HEK293 (cell line): ENCODE results near the gene TLCD3B.

Source experiments
- ATF2 ChIP-seq: fragments of 450-650 bp; formaldehyde crosslinking; IDR thresholded peaks from 2 replicates; pipeline ENCODE4 v1.5.1; 2016; ENCODE audit warnings: missing biosample characterization, missing genetic modification characterization, low read depth
- BCL11A ChIP-seq: fragments of 450-650 bp; formaldehyde crosslinking; IDR thresholded peaks from 2 replicates; pipeline ENCODE4 v1.5.1; 2016; ENCODE audit warnings: low read depth, missing biosample characterization, missing genetic modification characterization
- GLI4 ChIP-seq: fragments of 450-650 bp; formaldehyde crosslinking; IDR thresholded peaks from 2 replicates; pipeline ENCODE4 v1.5.1; 2016; ENCODE audit warnings: missing biosample characterization, missing genetic modification characterization
- GLIS2 ChIP-seq: fragments of 450-650 bp; formaldehyde crosslinking; IDR thresholded peaks from 2 replicates; pipeline ENCODE4 v1.5.1; 2016; ENCODE audit warnings: missing biosample characterization, missing genetic modification characterization
- HOXC10 ChIP-seq: sonication (generic); formaldehyde crosslinking; IDR thresholded peaks from 2 replicates; pipeline ENCODE4 v1.8.1; 2023; ENCODE audit warnings: mild to moderate bottlenecking, missing genetic modification reagents
- KLF17 ChIP-seq: fragments of 450-650 bp; formaldehyde crosslinking; IDR thresholded peaks from 2 replicates; pipeline ENCODE4 v1.5.1; 2016; ENCODE audit warnings: missing biosample characterization, missing genetic modification characterization
- OVOL3 ChIP-seq: fragments of 450-650 bp; formaldehyde crosslinking; IDR thresholded peaks from 2 replicates; pipeline ENCODE4 v1.5.1; 2016; ENCODE audit warnings: missing biosample characterization, missing genetic modification characterization
- PRDM1 ChIP-seq: fragments of 450-650 bp; formaldehyde crosslinking; IDR thresholded peaks from 2 replicates; pipeline ENCODE4; 2016; ENCODE audit warnings: missing biosample characterization, missing genetic modification characterization
- SETDB1 ChIP-seq: IDR thresholded peaks from one replicate; pipeline ENCODE4 v1.6.1; 2017; ENCODE audit warnings: mild to moderate bottlenecking, low read length, moderate library complexity, mixed read lengths; ENCODE audit not compliant: insufficient read length
- YY1 ChIP-seq: fragments of 450-650 bp; formaldehyde crosslinking; IDR thresholded peaks from 2 replicates; pipeline ENCODE4 v1.5.1; 2018; ENCODE audit warnings: missing biosample characterization, missing genetic modification characterization
- ZBTB21 ChIP-seq: fragments of 450-650 bp; formaldehyde crosslinking; IDR thresholded peaks from 2 replicates; pipeline ENCODE4 v1.5.1; 2017; ENCODE audit warnings: missing biosample characterization, missing genetic modification characterization
- ZBTB44 ChIP-seq: fragments of 450-650 bp; IDR thresholded peaks from 2 replicates; pipeline ENCODE4 v1.5.1; 2018; ENCODE audit warnings: missing biosample characterization, mild to moderate bottlenecking, missing genetic modification characterization
- ZBTB48 ChIP-seq: fragments of 450-650 bp; formaldehyde crosslinking; IDR thresholded peaks from 2 replicates; pipeline ENCODE4 v1.5.1; 2016; ENCODE audit warnings: missing biosample characterization, missing genetic modification characterization
- ZEB2 ChIP-seq: fragments of 450-650 bp; formaldehyde crosslinking; IDR thresholded peaks from 2 replicates; pipeline ENCODE4 v1.5.1; 2016; ENCODE audit warnings: missing biosample characterization, missing genetic modification characterization
- ZFP41 ChIP-seq: fragments of 450-650 bp; formaldehyde crosslinking; IDR thresholded peaks from 2 replicates; pipeline ENCODE4 v1.5.1; 2016; ENCODE audit warnings: missing biosample characterization, missing genetic modification characterization, borderline replicate concordance
- ZNF112 ChIP-seq: fragments of 450-650 bp; formaldehyde crosslinking; IDR thresholded peaks from 2 replicates; pipeline ENCODE4 v1.5.0; 2017; ENCODE audit warnings: missing biosample characterization, missing genetic modification characterization
- ZNF114 ChIP-seq: fragments of 450-650 bp; formaldehyde crosslinking; IDR thresholded peaks from 2 replicates; pipeline ENCODE4 v1.5.0; 2017; ENCODE audit warnings: missing biosample characterization, missing genetic modification characterization
- ZNF148 ChIP-seq: fragments of 450-650 bp; formaldehyde crosslinking; IDR thresholded peaks from 2 replicates; pipeline ENCODE4 v1.5.0; 2017; ENCODE audit warnings: missing biosample characterization, missing genetic modification characterization, borderline replicate concordance
- ZNF18 ChIP-seq: fragments of 450-650 bp; formaldehyde crosslinking; IDR thresholded peaks from 2 replicates; pipeline ENCODE4 v1.5.1; 2016; ENCODE audit warnings: missing biosample characterization, missing genetic modification characterization
- ZNF184 ChIP-seq: fragments of 450-650 bp; IDR thresholded peaks from 2 replicates; pipeline ENCODE4 v1.5.1; 2018; ENCODE audit warnings: missing biosample characterization, mild to moderate bottlenecking, missing genetic modification characterization
- ZNF2 ChIP-seq: fragments of 450-650 bp; formaldehyde crosslinking; IDR thresholded peaks from 2 replicates; pipeline ENCODE4 v1.5.1; 2016; ENCODE audit warnings: missing biosample characterization, missing genetic modification characterization
- ZNF341 ChIP-seq: fragments of 450-650 bp; formaldehyde crosslinking; IDR thresholded peaks from 2 replicates; pipeline ENCODE4; 2016; ENCODE audit warnings: low read depth, missing biosample characterization, missing genetic modification characterization
- ZNF514 ChIP-seq: fragments of 450-650 bp; formaldehyde crosslinking; IDR thresholded peaks from 2 replicates; pipeline ENCODE4 v1.5.1; 2016; ENCODE audit warnings: missing biosample characterization, missing genetic modification characterization
- ZNF571 ChIP-seq: fragments of 450-650 bp; formaldehyde crosslinking; IDR thresholded peaks from 2 replicates; pipeline ENCODE4 v1.5.0; 2017; ENCODE audit warnings: missing biosample characterization, missing genetic modification characterization
- ZNF580 ChIP-seq: fragments of 450-650 bp; formaldehyde crosslinking; IDR thresholded peaks from 2 replicates; pipeline ENCODE4 v1.5.1; 2016; ENCODE audit warnings: missing biosample characterization, missing genetic modification characterization
- ZNF610 ChIP-seq: fragments of 450-650 bp; formaldehyde crosslinking; IDR thresholded peaks from 2 replicates; pipeline ENCODE4 v1.5.1; 2016; ENCODE audit warnings: missing biosample characterization, missing genetic modification characterization, borderline replicate concordance
- ZNF660 ChIP-seq: fragments of 450-650 bp; IDR thresholded peaks from 2 replicates; pipeline ENCODE4 v1.5.1; 2018; ENCODE audit warnings: missing biosample characterization, mild to moderate bottlenecking, missing genetic modification characterization
- ZNF677 ChIP-seq: fragments of 450-650 bp; IDR thresholded peaks from 2 replicates; pipeline ENCODE4 v1.5.0; 2018; ENCODE audit warnings: missing biosample characterization, mild to moderate bottlenecking, missing genetic modification characterization, moderate library complexity
- ZSCAN30 ChIP-seq: fragments of 450-650 bp; IDR thresholded peaks from 2 replicates; pipeline ENCODE4 v1.5.1; 2018; ENCODE audit warnings: missing biosample characterization, mild to moderate bottlenecking, missing genetic modification characterization, moderate library complexity

Gene TLCD3B

GRCh38 chr16:30065102-30065942 lies 34.3 kb upstream of the TLCD3B start, which contains the start of gene ALDOA (continued):
- no peak for TF ChIP-seq ZNF148 (tag by site-specific recombination)
- no peak for TF ChIP-seq ZBTB44 (tag by site-specific recombination)
- peak; percentile 97 for TF ChIP-seq PRDM1
- peak; percentile 77 for TF ChIP-seq ZSCAN30 (tag by site-specific recombination)
- no peak for TF ChIP-seq ZNF114 (tag by site-specific recombination)
- TF ChIP-seq ZNF514 = no peak
- peak; percentile 99 for TF ChIP-seq ZEB2 (tag by site-specific recombination)
- no peak for TF ChIP-seq ZNF571 (tag by site-specific recombination)
- peak; percentile 99 for TF ChIP-seq GLIS2
- peak; percentile 71 for TF ChIP-seq ZNF660
- TF ChIP-seq KLF17 (tag by site-specific recombination) = peak; percentile 98
- peak; percentile 90 for TF ChIP-seq OVOL3 (tag by site-specific recombination)
- no peak for TF ChIP-seq SETDB1
- no peak for TF ChIP-seq ATF2
- peak; percentile 64; the same call in 1 of the 2 replicates for TF ChIP-seq ZBTB48 (tag by site-specific recombination)
- TF ChIP-seq YY1 = peak; percentile 62; the same call in 1 of the 2 replicates
- peak; percentile 82 for TF ChIP-seq GLI4 (tag by site-specific recombination)
- 0 out of 2 replicates have a peak, but pooled peaks have one; percentile 20 for TF ChIP-seq ZNF184 (tag by site-specific recombination)
- peak; percentile 71 for TF ChIP-seq ZNF18 (tag by site-specific recombination)
- peak; percentile 37; the same call in 1 of the 2 replicates for TF ChIP-seq ZBTB21
- peak; percentile 96 for TF ChIP-seq HOXC10
- no peak for TF ChIP-seq ZNF112 (tag by site-specific recombination)
- no peak for TF ChIP-seq ZNF677 (tag by site-specific recombination)
- TF ChIP-seq BCL11A = peak; percentile 95; the same call in 1 of the 2 replicates
- TF ChIP-seq ZNF2 = peak; percentile 91
- peak; percentile 94 for TF ChIP-seq ZNF341 (tag by site-specific recombination)
- peak; percentile 89 for TF ChIP-seq ZNF610 (tag by site-specific recombination)
- peak; percentile 83 for TF ChIP-seq ZNF580 (tag by site-specific recombination)
- no peak for TF ChIP-seq ZFP41 (tag by site-specific recombination)
